Transverse colon (tissue), 3 donors: ENCODE data around the gene PGR.

Source experiments
- POLR2A ChIP-seq: fragments of 450-650 bp; IDR thresholded peaks from one replicate; pipeline ENCODE4 v1.6.1; 2016; ENCODE audit warnings: antibody characterized with exemption, mild to moderate bottlenecking, moderate library complexity
- TF ChIP-seq, protein P1 (sequence below), 5 experiments: fragments of 200-600 bp in 3 of 5; fragments of 450-650 bp in 2 of 5; sonication (generic) in 3 of 5; IDR thresholded peaks; 1 replicate in 2 of 5; 2 replicates in 3 of 5; pipeline ENCODE4 v1.5.1; 2016 to 2017; ENCODE audit warnings: antibody characterized with exemption in 5 of 5, inconsistent platforms in 3 of 5, mild to moderate bottlenecking in 2 of 5, moderate library complexity in 1 of 5

- TF ChIP-seq, protein P1, sequence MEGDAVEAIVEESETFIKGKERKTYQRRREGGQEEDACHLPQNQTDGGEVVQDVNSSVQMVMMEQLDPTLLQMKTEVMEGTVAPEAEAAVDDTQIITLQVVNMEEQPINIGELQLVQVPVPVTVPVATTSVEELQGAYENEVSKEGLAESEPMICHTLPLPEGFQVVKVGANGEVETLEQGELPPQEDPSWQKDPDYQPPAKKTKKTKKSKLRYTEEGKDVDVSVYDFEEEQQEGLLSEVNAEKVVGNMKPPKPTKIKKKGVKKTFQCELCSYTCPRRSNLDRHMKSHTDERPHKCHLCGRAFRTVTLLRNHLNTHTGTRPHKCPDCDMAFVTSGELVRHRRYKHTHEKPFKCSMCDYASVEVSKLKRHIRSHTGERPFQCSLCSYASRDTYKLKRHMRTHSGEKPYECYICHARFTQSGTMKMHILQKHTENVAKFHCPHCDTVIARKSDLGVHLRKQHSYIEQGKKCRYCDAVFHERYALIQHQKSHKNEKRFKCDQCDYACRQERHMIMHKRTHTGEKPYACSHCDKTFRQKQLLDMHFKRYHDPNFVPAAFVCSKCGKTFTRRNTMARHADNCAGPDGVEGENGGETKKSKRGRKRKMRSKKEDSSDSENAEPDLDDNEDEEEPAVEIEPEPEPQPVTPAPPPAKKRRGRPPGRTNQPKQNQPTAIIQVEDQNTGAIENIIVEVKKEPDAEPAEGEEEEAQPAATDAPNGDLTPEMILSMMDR (IDR thresholded peaks at IDR 0.05) = no peak
- TF ChIP-seq POLR2A = no peak
These were observed 37.8 kb downstream of the PGR start for GRCh38 chr11:101091781-101092180.
